Right atrium auricular region (tissue), 2 donors: ENCODE data around the gene POLD4. TPM values are rescaled to one million over a fixed set of nuclear protein-coding genes. Genes with fewer than 3 reads are reported as not detected.

ENCODE experiments used
- DNase-seq: peaks from one replicate; pipeline ENCODE4 v3.0.0-alpha.2; 2019; ENCODE audit warnings: low spot score
- H3K27ac ChIP-seq, 2 donors: fragments of 200-600 bp; sonication (generic); 1 replicate in 1 of 2; 2 replicates in 1 of 2; pipeline ENCODE4 v1.5.1; 2016 to 2019
- H3K27me3 ChIP-seq, 2 donors: fragments of 200-600 bp; sonication (generic); one replicate each; pipeline versions ENCODE4 v1.5.1 to v1.6.0; 2017 to 2019
- H3K36me3 ChIP-seq: fragments of 200-600 bp; sonication (generic); one replicate; pipeline ENCODE4 v1.5.1; 2016
- H3K4me1 ChIP-seq, 2 donors: fragments of 200-600 bp; sonication (generic); one replicate each; pipeline versions ENCODE4 v1.5.1 to v1.6.0; 2017 to 2019
- H3K4me3 ChIP-seq, 2 donors: fragments of 200-600 bp; sonication (generic); 1 replicate in 1 of 2; 2 replicates in 1 of 2; pipeline ENCODE4 v1.5.1; 2017 to 2019; ENCODE audit warnings: mild to moderate bottlenecking in 1 of 2, moderate library complexity in 1 of 2
- H3K9me3 ChIP-seq, 2 donors: fragments of 200-600 bp; sonication (generic); one replicate each; pipeline ENCODE4 v1.5.1; 2019
- CTCF ChIP-seq, 2 donors: fragments of 200-600 bp; sonication (generic); IDR thresholded peaks; one replicate each; pipeline ENCODE4 v1.5.1; 2019; ENCODE audit warnings: antibody characterized with exemption in 2 of 2
- total RNA-seq, 2 donors: library from RNA; depleted of rRNA; stranded (reverse); fragments of >200 nt; gene quantifications; one replicate each; pipeline ENCODE4 v1.1.0, GENCODE V29; 2016

Gene POLD4
- total RNA-seq, 2 donors from 2014 or later = 115 to 136 TPM

DNA sequence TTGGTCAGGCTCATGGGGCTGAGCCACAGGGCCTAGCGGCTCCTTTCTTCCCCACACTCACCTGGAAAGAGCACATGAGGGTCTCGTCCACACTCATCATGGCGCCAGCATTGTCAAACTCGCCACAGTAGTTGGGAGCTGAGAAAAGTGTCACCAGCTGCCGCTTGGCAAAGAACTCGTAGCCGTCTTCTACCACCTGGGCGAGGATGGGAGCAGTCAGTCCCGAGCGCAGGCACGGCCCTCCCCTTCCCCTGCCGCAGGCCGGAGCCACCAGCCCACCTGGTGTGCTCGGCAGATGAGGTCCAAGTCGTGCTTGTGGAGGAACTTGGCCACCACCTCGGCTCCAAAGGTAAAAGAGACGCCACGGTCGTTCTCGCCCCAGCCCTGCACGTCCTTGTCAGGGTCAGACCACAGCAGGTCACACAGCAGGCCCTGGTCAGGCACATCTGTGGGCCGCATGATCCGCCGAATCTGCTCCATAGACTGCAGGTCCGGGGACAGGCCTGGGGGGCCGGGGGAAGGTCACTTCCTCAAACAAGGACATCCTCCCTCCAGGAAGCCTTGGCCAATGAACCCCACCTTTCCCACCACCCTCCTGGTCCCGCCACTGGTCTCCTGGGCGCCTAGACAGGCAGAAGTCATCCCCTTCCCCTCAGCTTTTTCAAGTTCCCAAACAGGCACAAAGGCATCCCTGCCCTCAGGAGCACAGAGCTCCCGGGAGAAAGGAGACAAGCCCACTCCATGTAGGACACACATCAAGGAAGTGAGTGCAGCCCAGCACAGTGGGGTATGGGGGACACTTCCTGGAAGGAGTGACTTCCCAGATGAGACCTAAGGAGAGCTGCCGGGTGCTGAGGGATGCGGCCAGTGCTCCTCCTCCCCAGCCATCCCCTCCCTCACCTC is 45.6 kb upstream of the POLD4 start:
- Histone ChIP-seq H3K4me1 (peaks cover 0 to 33% of the 10 kb centered on the region in 2 donors), H3K36me3 (peaks cover 37% of the 10 kb centered on the region)

GRCh38 chr11:67397986-67398660 is 44.8 kb upstream of the POLD4 start:
- Histone ChIP-seq H3K27ac (no peak overlapping the region), H3K36me3 (peaks cover 37% of the 10 kb centered on the region)

More for the DNA sequence above, 45.6 kb upstream of the POLD4 start:
- no peak overlapping the region for H3K4me3 ChIP-seq
- no peak for TF ChIP-seq CTCF (IDR thresholded peaks at IDR 0.05)
- no peaks in the 10 kb centered on the region for H3K9me3 ChIP-seq
- no peaks in the 10 kb centered on the region for H3K27me3 ChIP-seq
- DNase-seq = no peak
- no peak overlapping the region for H3K27ac ChIP-seq

GRCh38 chr11:67397536-67397935 is 44.2 kb upstream of the POLD4 start:
- no peak overlapping the region for H3K27ac ChIP-seq
- peaks cover 0 to 31% of the 10 kb centered on the region in 2 donors for H3K4me1 ChIP-seq
- TF ChIP-seq CTCF (IDR thresholded peaks at IDR 0.05) = no peak
- H3K27me3 ChIP-seq = no peaks in the 10 kb centered on the region
- no peaks in the 10 kb centered on the region for H3K9me3 ChIP-seq
- H3K4me3 ChIP-seq = no peak overlapping the region
- peaks cover 37% of the 10 kb centered on the region for H3K36me3 ChIP-seq
- no peak for DNase-seq

More at GRCh38 chr11:67397986-67398660, 44.8 kb upstream of the POLD4 start:
- H3K27me3 ChIP-seq = no peaks in the 10 kb centered on the region
- no peaks in the 10 kb centered on the region for H3K9me3 ChIP-seq
- no peak for DNase-seq
- H3K4me1 ChIP-seq = peaks cover 0 to 30% of the 10 kb centered on the region in 2 donors
- TF ChIP-seq CTCF (IDR thresholded peaks at IDR 0.05) = no peak
- H3K4me3 ChIP-seq = no peak overlapping the region

- Histone ChIP-seq H3K27me3 (no peaks in the 10 kb centered on the region), H3K9me3 (no peaks in the 10 kb centered on the region), H3K36me3 (peaks cover 37% of the 10 kb centered on the region), H3K4me1 (peaks cover 0 to 37% of the 10 kb centered on the region in 2 donors), H3K4me3 (no peak overlapping the region), H3K27ac (no peak overlapping the region)
- TF ChIP-seq CTCF (IDR thresholded peaks at IDR 0.05) = no peak
- DNase-seq = no peak
Observed at GRCh38 chr11:67396587-67397389, 43.4 kb upstream of the POLD4 start.

DNA sequence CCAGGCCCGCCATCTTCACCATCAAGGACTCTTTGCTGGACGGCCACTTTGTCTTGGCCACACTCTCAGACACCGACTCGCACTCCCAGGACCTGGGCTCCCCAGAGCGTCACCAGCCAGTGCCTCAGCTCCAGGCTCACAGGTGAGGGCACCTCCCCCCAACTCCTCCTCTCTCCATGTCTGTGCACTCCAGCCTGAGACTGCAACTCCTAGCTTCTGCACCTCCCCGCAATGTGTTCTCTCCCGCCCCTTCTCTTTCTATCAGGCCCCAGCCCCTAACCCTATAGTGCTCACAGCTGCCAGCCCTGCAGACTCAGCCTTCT is 42.9 kb upstream of the POLD4 start:
- no peaks in the 10 kb centered on the region for H3K27me3 ChIP-seq
- H3K9me3 ChIP-seq = no peaks in the 10 kb centered on the region
- H3K4me1 ChIP-seq = peaks cover 0 to 40% of the 10 kb centered on the region in 2 donors
- no peak for TF ChIP-seq CTCF (IDR thresholded peaks at IDR 0.05)
- no peak overlapping the region for H3K4me3 ChIP-seq
- H3K36me3 ChIP-seq = peaks cover 37% of the 10 kb centered on the region
- no peak overlapping the region for H3K27ac ChIP-seq
- DNase-seq = no peak
